Vagina (tissue), 2 donors: Measurements from ENCODE around the gene MINDY4.

Source experiments
- CTCF ChIP-seq, 3 experiments: fragments of 450-650 bp in 2 of 3; fragments of 200-600 bp in 1 of 3; sonication (generic) in 1 of 3; IDR thresholded peaks; one replicate each; pipeline ENCODE4 v1.5.1; 2017 to 2019; ENCODE audit warnings: antibody characterized with exemption in 3 of 3, mild to moderate bottlenecking in 2 of 3, moderate library complexity in 2 of 3
- POLR2A ChIP-seq, 2 donors: fragments of 450-650 bp; IDR thresholded peaks; one replicate each; pipeline ENCODE4 v1.6.1; 2017; ENCODE audit warnings: antibody characterized with exemption in 2 of 2, mild to moderate bottlenecking in 2 of 2, moderate library complexity in 2 of 2

DNA sequence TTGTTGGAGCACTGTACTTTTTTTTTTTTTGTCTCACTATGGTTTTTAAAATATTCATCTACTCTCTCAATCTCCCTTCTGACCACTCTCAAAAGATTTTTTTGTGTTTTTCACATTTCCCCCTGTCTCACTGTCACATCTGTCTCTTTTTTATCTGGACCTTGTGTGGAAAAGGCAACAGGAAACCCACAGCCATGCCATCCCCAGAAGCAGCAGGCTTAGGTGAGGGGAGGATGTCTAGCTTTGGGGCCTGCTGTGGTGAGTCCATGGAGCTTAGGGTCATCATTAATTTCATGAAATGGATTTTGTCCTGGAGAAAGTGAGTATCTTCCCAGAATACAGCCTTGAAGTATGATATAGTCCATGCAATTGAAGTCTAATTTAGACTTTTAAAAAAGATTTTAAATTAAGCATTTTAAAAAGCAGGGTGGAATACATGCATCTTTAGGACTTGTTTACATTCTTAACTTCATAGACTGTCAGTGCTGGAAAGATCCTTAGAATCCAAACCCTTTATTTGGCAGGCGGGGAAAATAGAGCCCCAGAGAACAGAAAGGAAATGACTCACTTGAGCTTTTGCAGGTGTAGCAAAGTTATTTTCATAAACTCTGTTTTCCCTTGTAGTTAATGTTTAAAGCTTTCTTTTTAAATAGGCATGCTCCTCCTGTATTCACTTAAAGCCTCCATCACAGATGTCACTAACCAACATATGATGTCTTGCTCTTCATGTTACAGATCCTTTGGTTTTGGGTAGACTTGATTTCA is 25.1 kb downstream of the MINDY4 start:
- no peak for TF ChIP-seq POLR2A (IDR thresholded peaks at IDR 0.05)
- TF ChIP-seq CTCF (IDR thresholded peaks at IDR 0.05): no peak
